ENCODE results near the gene FAM193A.

GRCh38 chr4:2756691-2757350 lies 220.4 kb downstream of the FAM193A start:
- TF ChIP-seq CTCF (IDR thresholded peaks at IDR 0.05; ENCODE audit: low read length) (no peak), EZH2 (IDR thresholded peaks at IDR 0.05; ENCODE audit: borderline replicate concordance, low read length) (no peak)

Data from OCI-LY1 (cell line).